ENCODE data around the gene EIF4E3.

DNA sequence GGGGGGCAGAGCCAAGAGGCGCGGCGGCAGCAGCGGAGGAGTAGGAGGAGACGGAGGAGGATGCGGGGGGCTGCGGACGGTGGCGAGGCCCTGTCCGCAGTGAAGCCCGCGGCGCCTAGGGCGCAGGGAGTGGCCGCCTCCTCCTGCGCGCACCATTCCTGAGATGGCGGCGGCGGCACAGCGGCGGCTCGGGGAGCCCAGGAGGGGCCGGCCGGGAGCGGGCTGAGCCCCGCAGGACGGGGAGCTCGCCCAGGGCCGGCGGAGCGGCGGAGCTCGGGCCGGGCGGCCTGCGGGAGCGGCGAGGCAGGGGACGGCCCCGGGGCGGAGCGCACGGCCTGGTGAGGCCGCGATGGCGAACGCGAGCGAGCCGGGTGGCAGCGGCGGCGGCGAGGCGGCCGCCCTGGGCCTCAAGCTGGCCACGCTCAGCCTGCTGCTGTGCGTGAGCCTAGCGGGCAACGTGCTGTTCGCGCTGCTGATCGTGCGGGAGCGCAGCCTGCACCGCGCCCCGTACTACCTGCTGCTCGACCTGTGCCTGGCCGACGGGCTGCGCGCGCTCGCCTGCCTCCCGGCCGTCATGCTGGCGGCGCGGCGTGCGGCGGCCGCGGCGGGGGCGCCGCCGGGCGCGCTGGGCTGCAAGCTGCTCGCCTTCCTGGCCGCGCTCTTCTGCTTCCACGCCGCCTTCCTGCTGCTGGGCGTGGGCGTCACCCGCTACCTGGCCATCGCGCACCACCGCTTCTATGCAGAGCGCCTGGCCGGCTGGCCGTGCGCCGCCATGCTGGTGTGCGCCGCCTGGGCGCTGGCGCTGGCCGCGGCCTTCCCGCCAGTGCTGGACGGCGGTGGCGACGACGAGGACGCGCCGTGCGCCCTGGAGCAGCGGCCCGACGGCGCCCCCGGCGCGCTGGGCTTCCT, 28.8 kb upstream of the EIF4E3 start, which contains the start of gene GPR27:
- TF ChIP-seq, protein P1, sequence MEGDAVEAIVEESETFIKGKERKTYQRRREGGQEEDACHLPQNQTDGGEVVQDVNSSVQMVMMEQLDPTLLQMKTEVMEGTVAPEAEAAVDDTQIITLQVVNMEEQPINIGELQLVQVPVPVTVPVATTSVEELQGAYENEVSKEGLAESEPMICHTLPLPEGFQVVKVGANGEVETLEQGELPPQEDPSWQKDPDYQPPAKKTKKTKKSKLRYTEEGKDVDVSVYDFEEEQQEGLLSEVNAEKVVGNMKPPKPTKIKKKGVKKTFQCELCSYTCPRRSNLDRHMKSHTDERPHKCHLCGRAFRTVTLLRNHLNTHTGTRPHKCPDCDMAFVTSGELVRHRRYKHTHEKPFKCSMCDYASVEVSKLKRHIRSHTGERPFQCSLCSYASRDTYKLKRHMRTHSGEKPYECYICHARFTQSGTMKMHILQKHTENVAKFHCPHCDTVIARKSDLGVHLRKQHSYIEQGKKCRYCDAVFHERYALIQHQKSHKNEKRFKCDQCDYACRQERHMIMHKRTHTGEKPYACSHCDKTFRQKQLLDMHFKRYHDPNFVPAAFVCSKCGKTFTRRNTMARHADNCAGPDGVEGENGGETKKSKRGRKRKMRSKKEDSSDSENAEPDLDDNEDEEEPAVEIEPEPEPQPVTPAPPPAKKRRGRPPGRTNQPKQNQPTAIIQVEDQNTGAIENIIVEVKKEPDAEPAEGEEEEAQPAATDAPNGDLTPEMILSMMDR (IDR thresholded peaks at IDR 0.05): no peak
- TF ChIP-seq EP300 (IDR thresholded peaks at IDR 0.05): no peak
- TF ChIP-seq POLR2A (IDR thresholded peaks at IDR 0.05): no peak

Data from upper lobe of left lung (tissue), 4 donors.